Measurements from ENCODE around the gene NUP210L. TPM values are rescaled to one million over a fixed set of nuclear protein-coding genes. Genes with fewer than 3 reads are reported as not detected.

The NUP210L gene
- total RNA-seq, 1 experiment from 2014 or later: not detected

DNA sequence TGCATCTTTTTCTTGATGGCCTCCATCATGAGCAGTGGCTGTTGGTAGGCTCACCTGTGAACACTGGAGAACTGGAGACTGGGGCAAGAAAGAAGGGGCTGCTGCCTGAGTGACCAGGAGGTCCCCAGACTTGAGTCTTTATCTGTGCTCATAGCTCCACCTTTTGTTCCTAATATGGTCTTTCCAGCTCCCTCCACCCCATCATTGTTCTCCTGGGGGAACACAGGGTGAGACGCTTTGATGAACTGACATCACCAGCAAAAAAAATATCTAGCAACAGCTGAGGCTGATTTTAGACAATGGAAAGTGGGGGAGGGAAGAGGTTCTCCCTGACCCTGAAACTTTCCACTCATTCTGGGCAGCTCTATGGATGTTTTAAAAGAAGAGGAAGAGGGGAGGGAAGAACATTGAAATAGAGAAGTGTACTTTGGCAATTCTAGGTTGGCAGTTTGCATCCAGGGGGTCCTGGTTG, 37.2 kb upstream of the NUP210L start, which contains the start of gene TPM3:
TPM3 (minus strand) TSS at position 111 of the 472 bp plus-strand sequence; CDS start at position 29, 82 bp downstream.
- no peaks in the 10 kb centered on the region for H3K79me2 ChIP-seq (ENCODE audit: low read depth)
- TF ChIP-seq CTCF (conservative IDR thresholded peaks at IDR 0.05) (no peak), EZH2 (IDR thresholded peaks at IDR 0.05; ENCODE audit: low read depth) (no peak)
- no peaks in the 10 kb centered on the region for H3K9me2 ChIP-seq (ENCODE audit: insufficient read depth)
- intact Hi-C loops (cut with micrococcal nuclease; ENCODE audit: unreplicated experiment): no loop called here
- DNase-seq: no peak
- no peaks in the 10 kb centered on the region for H3K36me3 ChIP-seq (ENCODE audit: low read depth)
- H3K27me3 ChIP-seq (ENCODE audit: insufficient read depth, low read depth): peaks cover 44% of the 10 kb centered on the region
- no peaks in the 10 kb centered on the region for H4K20me1 ChIP-seq (ENCODE audit: insufficient read depth)
- H3K4me3 ChIP-seq: no peak within 1 kb of the TSS
- POLR2A ChIA-PET (ENCODE audit: unreplicated experiment): interaction anchor here (0.5 to 0.8 kb wide), 2 partner anchors 408 to 652 kb away, joined by 4 to 6 read pairs; partner anchors contain the start of gene S100A5
- no peak within 1 kb of the TSS for H3K27ac ChIP-seq
- CTCF ChIA-PET: no interaction called here
- no peak within 1 kb of the TSS for H2AFZ ChIP-seq
- no peaks in the 10 kb centered on the region for H3K4me1 ChIP-seq (replicated peaks; ENCODE audit: insufficient read depth)
- no TSS peak for BruUV-seq (replicated peaks)
- no peak within 1 kb of the TSS for H3K4me2 ChIP-seq
- no peaks in the 10 kb centered on the region for H3K9me3 ChIP-seq (ENCODE audit: insufficient read depth, low read depth)
- H3F3A ChIP-seq (ENCODE audit: insufficient read depth, low read depth): no peaks in the 10 kb centered on the region

DNA sequence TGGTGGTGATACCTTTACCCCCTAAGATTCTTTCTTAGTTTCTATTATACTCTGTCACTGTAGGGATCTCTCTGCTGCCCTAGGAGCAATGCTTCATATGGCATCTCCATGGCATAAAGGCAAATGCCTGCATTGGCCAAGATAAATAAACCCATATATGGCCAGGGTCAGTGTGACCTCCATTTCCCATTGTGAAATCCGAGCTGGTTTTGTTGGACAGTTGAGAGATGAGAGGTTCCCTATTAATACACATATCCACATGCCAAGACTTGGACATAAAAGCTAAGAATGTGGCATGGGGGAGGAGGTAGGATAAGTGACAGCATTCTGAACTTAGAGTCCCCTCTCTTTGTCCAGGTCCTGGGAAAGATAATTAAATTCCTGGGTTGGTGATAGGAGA, 35.7 kb upstream of the NUP210L start:
- no peak for TF ChIP-seq EZH2 (IDR thresholded peaks at IDR 0.05; ENCODE audit: low read depth)
- no peak for TF ChIP-seq CTCF (conservative IDR thresholded peaks at IDR 0.05)
- Histone ChIP-seq H2AFZ (no peak overlapping the region), H3K4me2 (no peak overlapping the region), H4K20me1 (ENCODE audit: insufficient read depth) (no peaks in the 10 kb centered on the region), H3K27ac (no peak overlapping the region), H3K9me3 (ENCODE audit: insufficient read depth, low read depth) (no peaks in the 10 kb centered on the region), H3K4me3 (no peak overlapping the region), H3F3A (ENCODE audit: insufficient read depth, low read depth) (peaks cover 9% of the 10 kb centered on the region; the same call in 1 of the 2 replicates), H3K9me2 (ENCODE audit: insufficient read depth) (no peaks in the 10 kb centered on the region), H3K27me3 (ENCODE audit: insufficient read depth, low read depth) (peaks cover 44% of the 10 kb centered on the region), H3K4me1 (replicated peaks; ENCODE audit: insufficient read depth) (no peaks in the 10 kb centered on the region), H3K36me3 (ENCODE audit: low read depth) (no peaks in the 10 kb centered on the region), H3K79me2 (ENCODE audit: low read depth) (no peaks in the 10 kb centered on the region)
- intact Hi-C loops (cut with micrococcal nuclease; ENCODE audit: unreplicated experiment): no loop called here
- POLR2A ChIA-PET (ENCODE audit: unreplicated experiment): no interaction called here
- no peak for DNase-seq
- CTCF ChIA-PET: no interaction called here
- no TSS peak for BruUV-seq (replicated peaks)

GRCh38 chr1:154186852-154187501, 32.1 kb upstream of the NUP210L start:
- H3K4me2 ChIP-seq: no peak overlapping the region
- no TSS peak for BruUV-seq (replicated peaks)
- ChIA-PET CTCF (interaction anchor here (0.5 kb wide), 1 partner anchor 604 kb away, joined by 4 read pairs; no protein-coding TSS in a partner anchor), POLR2A (ENCODE audit: unreplicated experiment) (no interaction called here)
- H3K4me3 ChIP-seq: no peak overlapping the region
- H4K20me1 ChIP-seq (ENCODE audit: insufficient read depth): peaks cover 2% of the 10 kb centered on the region
- TF ChIP-seq CTCF (conservative IDR thresholded peaks at IDR 0.05) (no peak), EZH2 (IDR thresholded peaks at IDR 0.05; ENCODE audit: low read depth) (no peak)
- H2AFZ ChIP-seq: no peak overlapping the region
- DNase-seq: no peak
- no peak overlapping the region for H3K27ac ChIP-seq
- peaks cover 9% of the 10 kb centered on the region for H3K79me2 ChIP-seq (ENCODE audit: low read depth)
- H3K36me3 ChIP-seq (ENCODE audit: low read depth): no peaks in the 10 kb centered on the region
- peaks cover 19% of the 10 kb centered on the region; the same call in 1 of the 2 replicates for H3F3A ChIP-seq (ENCODE audit: insufficient read depth, low read depth)
- no peaks in the 10 kb centered on the region for H3K9me2 ChIP-seq (ENCODE audit: insufficient read depth)
- no peaks in the 10 kb centered on the region; the same call in 1 of the 2 replicates for H3K4me1 ChIP-seq (replicated peaks; ENCODE audit: insufficient read depth)
- H3K9me3 ChIP-seq (ENCODE audit: insufficient read depth, low read depth): no peaks in the 10 kb centered on the region
- H3K27me3 ChIP-seq (ENCODE audit: insufficient read depth, low read depth): peaks cover 15% of the 10 kb centered on the region
- intact Hi-C loops (cut with micrococcal nuclease; ENCODE audit: unreplicated experiment): loop anchor here (2.0 kb wide), 1 partner anchor 360 kb away; no protein-coding TSS in a partner anchor
